MM.1S (cell line): ENCODE results near the gene C16orf89.

Experiments
- DNase-seq: peaks from one replicate; pipeline ENCODE4 v3.0.0-alpha.2; 2015
- H2AFZ ChIP-seq: fragments of 300-600 bp; sonication (generic); 2 replicates; pipeline ENCODE4 v1.6.0; 2016; ENCODE audit warnings: antibody characterized with exemption, low read length
- H3F3A ChIP-seq: fragments of 300-600 bp; sonication (generic); 2 replicates; pipeline ENCODE4 v1.6.1; 2016; ENCODE audit warnings: mild to moderate bottlenecking, antibody characterized with exemption, low read length, moderate library complexity, mixed read lengths; ENCODE audit not compliant: insufficient read depth
- H3K27ac ChIP-seq: fragments of 300-600 bp; sonication (generic); 2 replicates; pipeline ENCODE4 v1.5.1; 2016; ENCODE audit warnings: mild to moderate bottlenecking, low read length
- H3K27me3 ChIP-seq: fragments of 300-600 bp; sonication (generic); replicated peaks from 2 replicates; pipeline ENCODE4 v1.6.0; 2016; ENCODE audit warnings: low read length; ENCODE audit not compliant: insufficient read depth
- H3K36me3 ChIP-seq: fragments of 300-600 bp; sonication (generic); replicated peaks from 2 replicates; pipeline ENCODE4 v1.6.1; 2016; ENCODE audit warnings: mild to moderate bottlenecking, low read length, mixed read lengths; ENCODE audit not compliant: insufficient read depth
- H3K4me1 ChIP-seq: fragments of 300-600 bp; sonication (generic); 2 replicates; pipeline ENCODE4 v1.6.1; 2016; ENCODE audit warnings: low read length, mixed read lengths
- H3K4me2 ChIP-seq: fragments of 300-600 bp; sonication (generic); 2 replicates; pipeline ENCODE4 v1.6.0; 2016; ENCODE audit warnings: low read depth, low read length
- H3K4me3 ChIP-seq: fragments of 300-600 bp; sonication (generic); 2 replicates; pipeline ENCODE4 v1.5.1; 2016; ENCODE audit warnings: low read length, mixed read lengths
- H3K79me2 ChIP-seq: fragments of 300-600 bp; sonication (generic); 2 replicates; pipeline ENCODE4 v1.6.1; 2016; ENCODE audit warnings: mixed run types, low read length, mixed read lengths
- H3K9ac ChIP-seq: fragments of 300-600 bp; sonication (generic); 2 replicates; pipeline ENCODE4 v1.6.1; 2016; ENCODE audit warnings: low read length, mixed read lengths
- H3K9me2 ChIP-seq: fragments of 300-600 bp; sonication (generic); replicated peaks from 2 replicates; pipeline ENCODE4 v1.6.1; 2016; ENCODE audit warnings: mild to moderate bottlenecking, low read length, mixed read lengths; ENCODE audit not compliant: insufficient read depth
- H3K9me3 ChIP-seq: fragments of 300-600 bp; sonication (generic); replicated peaks from 2 replicates; pipeline ENCODE4 v1.6.1; 2016; ENCODE audit warnings: mild to moderate bottlenecking, low read length, mixed read lengths; ENCODE audit not compliant: insufficient read depth
- H4K20me1 ChIP-seq: fragments of 300-600 bp; sonication (generic); 2 replicates; pipeline ENCODE4 v1.6.1; 2016; ENCODE audit warnings: mild to moderate bottlenecking, low read length, moderate library complexity, mixed read lengths; ENCODE audit not compliant: insufficient read depth
- CTCF ChIP-seq: fragments of 300-600 bp; sonication (generic); IDR thresholded peaks from 2 replicates; pipeline ENCODE4 v1.5.1; 2016; ENCODE audit warnings: antibody characterized with exemption, low read length, mixed read lengths
- EZH2 ChIP-seq: fragments of 300-600 bp; sonication (generic); optimal IDR thresholded peaks from 2 replicates; pipeline ENCODE3; 2017; ENCODE audit warnings: low read depth, mild to moderate bottlenecking, antibody characterized with exemption, low read length, mixed read lengths
- EZH2phosphoT487 ChIP-seq: fragments of 300-600 bp; sonication (generic); IDR thresholded peaks from 2 replicates; pipeline ENCODE4 v1.6.1; 2018; ENCODE audit warnings: antibody characterized with exemption, low read length

Gene C16orf89

GRCh38 chr16:5069048-5069447 is 3.3 kb upstream of the C16orf89 start:
- no peak for DNase-seq
- Histone ChIP-seq H3K9me2 (no peaks in the 10 kb centered on the region), H3K27me3 (peaks cover 37% of the 10 kb centered on the region), H2AFZ (no peak overlapping the region), H3K79me2 (peaks cover 17% of the 10 kb centered on the region), H3K4me2 (no peak overlapping the region), H3K4me1 (peaks cover 14% of the 10 kb centered on the region), H3K4me3 (no peak overlapping the region), H3K36me3 (no peaks in the 10 kb centered on the region), H3F3A (peaks cover 5% of the 10 kb centered on the region), H3K27ac (no peak overlapping the region), H3K9me3 (no peaks in the 10 kb centered on the region), H3K9ac (no peak overlapping the region), H4K20me1 (no peaks in the 10 kb centered on the region)
- TF ChIP-seq EZH2phosphoT487 (no peak), CTCF (no peak), EZH2 (no peak)

- Histone ChIP-seq H3K4me2 (no peak overlapping the region), H3K27ac (no peak overlapping the region), H3F3A (no peaks in the 10 kb centered on the region), H3K27me3 (peaks cover 59% of the 10 kb centered on the region), H3K4me1 (peaks cover 5% of the 10 kb centered on the region), H3K79me2 (no peaks in the 10 kb centered on the region), H3K9ac (no peak overlapping the region), H4K20me1 (no peaks in the 10 kb centered on the region), H3K9me3 (no peaks in the 10 kb centered on the region), H3K9me2 (no peaks in the 10 kb centered on the region), H2AFZ (no peak overlapping the region), H3K36me3 (no peaks in the 10 kb centered on the region), H3K4me3 (no peak overlapping the region)
- no peak for DNase-seq
- no peak for TF ChIP-seq CTCF
- no peak for TF ChIP-seq EZH2phosphoT487
- TF ChIP-seq EZH2, result no peak
Observed at GRCh38 chr16:5066511-5066910, 755 bp upstream of the C16orf89 start.

- peaks cover 65% of the 10 kb centered on the region for H3K27me3 ChIP-seq
Observed at GRCh38 chr16:5065326-5065725, 430 bp downstream of the C16orf89 start.

More at GRCh38 chr16:5065326-5065725, 430 bp downstream of the C16orf89 start:
- H2AFZ ChIP-seq, result no peak overlapping the region
- no peak overlapping the region for H3K27ac ChIP-seq
- no peaks in the 10 kb centered on the region for H3F3A ChIP-seq
- H3K4me1 ChIP-seq, result no peaks in the 10 kb centered on the region
- H3K9me3 ChIP-seq, result no peaks in the 10 kb centered on the region
- DNase-seq, result no peak
- H3K9ac ChIP-seq, result no peak overlapping the region
- TF ChIP-seq EZH2 (no peak), EZH2phosphoT487 (no peak), CTCF (no peak)
- no peaks in the 10 kb centered on the region for H3K9me2 ChIP-seq
- no peak overlapping the region for H3K4me2 ChIP-seq
- H3K4me3 ChIP-seq, result no peak overlapping the region
- no peaks in the 10 kb centered on the region for H3K36me3 ChIP-seq
- no peaks in the 10 kb centered on the region for H3K79me2 ChIP-seq
- H4K20me1 ChIP-seq, result no peaks in the 10 kb centered on the region
